MM.1S (cell line): ENCODE data around the gene LDAF1.

Source experiments
- CTCF ChIP-seq: fragments of 300-600 bp; sonication (generic); IDR thresholded peaks from 2 replicates; pipeline ENCODE4 v1.5.1; 2016; ENCODE audit warnings: antibody characterized with exemption, low read length, mixed read lengths
- EZH2 ChIP-seq: fragments of 300-600 bp; sonication (generic); optimal IDR thresholded peaks from 2 replicates; pipeline ENCODE3; 2017; ENCODE audit warnings: low read depth, mild to moderate bottlenecking, antibody characterized with exemption, low read length, mixed read lengths

GRCh38 chr16:21156767-21157467, 1.6 kb upstream of the LDAF1 start:
- no peak for TF ChIP-seq EZH2
- TF ChIP-seq CTCF = peak; percentile 64
